HG03280 (cell line): ENCODE data around the gene MED12L.
"Not testable (repeated sequence)": the region's sequence is repeated elsewhere in the genome, so short reads cannot be mapped to it uniquely, and the experiment has no call there.

Experiments
- ATAC-seq: cut with Tn5 transposase; IDR thresholded peaks from one replicate; pipeline ENCODE4 v1.9.1; 2021; ENCODE audit warnings: mild to moderate bottlenecking, moderate library complexity; ENCODE audit not compliant: unreplicated experiment

The MED12L gene

GRCh38 chr3:151362751-151363174, 277.3 kb downstream of the MED12L start:
- ATAC-seq = no peak

DNA sequence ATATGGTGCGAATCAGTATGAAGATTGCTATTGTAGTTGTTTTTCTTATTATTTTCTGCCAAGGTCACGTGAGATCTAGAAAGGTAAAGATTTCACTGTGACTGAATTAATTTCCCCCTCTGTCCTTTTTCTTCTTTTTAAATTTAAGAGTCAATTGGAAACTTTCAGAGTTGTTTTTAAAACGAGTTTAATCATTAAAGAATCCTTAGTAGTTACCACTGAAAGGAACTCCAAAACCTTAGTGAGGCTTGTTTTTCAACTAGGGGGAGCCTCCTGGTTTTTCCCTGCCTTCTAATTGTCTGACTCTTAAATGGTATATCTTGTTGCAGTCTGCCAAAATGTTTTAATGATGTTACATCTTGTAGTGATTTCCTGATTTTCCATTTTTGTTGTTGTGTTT, 281.5 kb downstream of the MED12L start:
- no peak for ATAC-seq

DNA sequence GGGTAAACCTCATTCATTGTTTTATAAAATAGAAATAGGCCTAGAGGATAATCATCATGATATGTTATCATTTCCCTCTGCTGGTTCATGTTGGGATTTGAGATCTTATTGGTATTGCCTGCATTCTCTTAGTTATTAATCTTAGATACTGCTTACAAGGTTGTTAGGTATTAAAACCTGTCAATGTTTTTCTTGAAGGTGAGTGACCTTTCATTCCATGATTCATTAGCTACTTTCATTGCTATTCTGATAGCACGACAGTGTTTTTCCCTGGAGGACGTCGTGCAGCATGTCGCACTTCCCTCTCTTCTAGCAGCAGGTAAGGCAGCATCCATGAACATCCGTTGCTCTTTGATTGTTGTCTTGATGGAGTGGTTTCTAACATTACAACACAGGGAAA, 282.0 kb downstream of the MED12L start:
- ATAC-seq = no peak

DNA sequence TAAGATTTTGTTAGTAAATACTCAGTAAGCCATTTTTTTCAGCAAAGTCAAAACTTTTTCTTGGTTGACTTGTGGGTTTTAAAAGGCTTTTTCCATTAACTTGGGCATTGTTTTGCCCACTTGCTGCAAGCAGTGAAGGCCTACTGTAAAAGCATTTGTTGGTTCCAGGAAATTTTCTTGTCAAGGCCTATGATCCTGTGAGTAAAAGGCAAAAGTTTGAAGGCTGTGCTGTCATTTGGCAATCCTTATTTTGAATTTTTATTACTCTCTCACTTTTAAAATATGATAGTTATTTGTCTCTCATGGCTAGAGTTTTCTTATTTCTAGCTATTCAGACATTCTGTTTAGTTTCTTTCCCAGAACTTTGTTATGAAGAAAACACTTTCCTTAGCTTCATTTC, 286.1 kb downstream of the MED12L start:
- ATAC-seq = no peak

- no peak for ATAC-seq
Measured at GRCh38 chr3:151372063-151372820, 286.8 kb downstream of the MED12L start.

DNA sequence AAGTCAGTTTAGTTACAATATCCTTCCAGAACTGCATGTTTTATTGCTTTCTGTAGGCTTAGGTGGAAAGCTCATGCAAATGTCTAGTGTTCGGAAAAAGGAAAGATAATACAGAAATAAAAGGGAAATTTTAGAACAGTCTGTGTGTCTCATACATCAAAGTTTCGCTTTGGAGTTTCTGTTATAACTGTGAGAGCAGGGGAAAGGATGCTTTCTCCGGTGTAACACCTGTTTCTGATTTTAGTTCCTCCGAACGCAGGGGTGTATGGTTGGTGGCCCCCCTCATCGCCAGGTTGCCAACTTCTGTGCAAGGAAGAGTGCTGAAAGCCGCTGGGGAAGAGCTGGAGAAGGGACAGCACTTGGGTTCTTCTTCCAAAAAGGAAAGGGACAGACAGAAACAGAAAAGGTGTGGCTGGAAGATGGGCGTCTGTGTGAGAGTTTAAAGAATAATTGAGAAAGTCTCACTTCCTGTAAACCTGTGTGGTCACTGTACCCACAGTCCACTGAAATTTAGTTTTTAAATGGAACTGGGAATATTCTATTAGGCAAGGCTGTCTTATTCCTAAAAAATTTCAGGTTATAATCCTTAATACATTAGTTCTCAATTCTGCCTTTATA, 292.4 kb downstream of the MED12L start:
- ATAC-seq = peak; percentile 46

- ATAC-seq = no peak
Measured at GRCh38 chr3:151379083-151379734, 293.7 kb downstream of the MED12L start.

DNA sequence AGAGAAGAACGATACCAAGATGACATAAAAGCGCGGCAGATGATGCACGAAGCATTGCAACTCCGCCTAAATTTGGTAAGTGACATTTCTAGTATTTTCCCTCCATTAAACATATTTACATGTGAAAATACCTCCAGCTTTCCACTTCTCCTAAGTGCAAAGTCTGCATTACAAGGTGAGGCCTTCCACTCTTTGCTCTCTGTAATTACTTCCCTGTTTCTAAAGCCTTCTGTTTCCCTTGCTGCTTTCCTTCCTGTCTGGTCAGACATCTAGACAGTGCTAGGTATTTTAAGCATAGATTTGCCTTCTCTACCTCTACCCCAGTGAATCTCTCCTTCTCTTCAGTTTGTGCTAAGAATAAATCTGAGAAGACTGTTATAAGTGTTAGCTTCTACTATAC, 297.2 kb downstream of the MED12L start:
- ATAC-seq = no peak

- ATAC-seq = no peak
Measured at GRCh38 chr3:151383111-151383510, 297.6 kb downstream of the MED12L start.

DNA sequence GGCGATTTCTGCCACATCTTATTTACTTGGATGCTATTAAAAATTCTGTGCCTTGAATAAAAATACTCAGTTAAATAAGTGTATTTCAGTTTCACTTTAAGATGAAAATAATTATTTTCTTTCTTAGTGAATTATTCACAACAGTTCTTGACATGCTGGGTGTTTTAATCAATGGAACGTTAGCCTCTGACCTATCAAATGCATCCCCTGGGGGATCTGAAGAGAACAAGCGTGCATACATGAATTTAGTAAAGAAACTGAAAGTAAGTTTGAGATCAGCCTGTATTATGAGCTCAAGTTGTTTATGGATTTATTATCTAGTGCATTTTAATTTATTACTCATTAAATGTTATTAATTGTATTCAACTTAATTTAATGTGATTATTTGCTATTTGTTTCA, 298.5 kb downstream of the MED12L start:
- no peak for ATAC-seq

GRCh38 chr3:151384741-151385174, 299.3 kb downstream of the MED12L start, which contains the start of gene P2RY12:
Gene P2RY12 (minus strand): TSS chr3:151384753. CDS start chr3:151338845, 45,908 bp downstream.
- ATAC-seq = no peak

DNA sequence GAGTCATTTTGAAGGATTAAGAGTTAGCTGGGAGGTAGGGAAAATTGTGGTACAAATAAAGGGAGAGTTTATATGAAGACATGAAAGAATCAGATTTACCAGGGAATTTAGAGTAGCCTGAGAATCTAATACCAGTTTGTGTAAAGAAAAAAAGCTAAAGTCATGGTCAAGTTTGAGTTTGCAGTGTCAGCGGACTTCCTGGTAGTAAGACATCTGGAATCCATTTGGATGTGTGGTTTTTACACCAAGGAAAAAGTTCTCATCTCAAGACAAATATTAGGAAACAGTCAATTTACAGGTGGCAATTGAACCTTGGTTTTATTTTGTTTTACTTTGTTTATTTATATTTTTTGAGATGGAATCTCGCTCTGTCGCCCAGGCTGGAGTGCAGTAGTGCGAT, 300.6 kb downstream of the MED12L start:
- no peak for ATAC-seq

DNA sequence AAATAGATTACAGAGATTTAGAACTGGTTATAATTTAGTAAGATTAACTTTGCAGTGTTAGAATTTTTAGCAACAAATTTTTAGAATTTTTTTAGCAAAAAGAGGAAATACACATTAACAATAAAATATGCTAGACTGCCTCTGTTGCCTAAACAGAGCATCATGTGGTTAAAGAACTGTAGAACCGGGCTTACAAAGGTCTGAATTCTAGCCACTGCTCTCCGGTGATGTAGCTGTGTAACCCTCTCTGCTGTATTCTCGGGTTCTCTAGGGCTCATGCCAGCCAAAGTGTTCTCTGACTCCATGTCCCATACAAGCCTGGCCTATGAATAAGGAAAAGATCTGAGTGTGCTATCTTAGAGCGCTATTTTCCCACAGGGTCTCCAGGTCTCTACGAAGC, 302.0 kb downstream of the MED12L start:
- no peak for ATAC-seq

GRCh38 chr3:151387842-151388241, 302.4 kb downstream of the MED12L start:
- no peak for ATAC-seq

- ATAC-seq = no peak
Measured at GRCh38 chr3:151391720-151392119, 306.3 kb downstream of the MED12L start.

DNA sequence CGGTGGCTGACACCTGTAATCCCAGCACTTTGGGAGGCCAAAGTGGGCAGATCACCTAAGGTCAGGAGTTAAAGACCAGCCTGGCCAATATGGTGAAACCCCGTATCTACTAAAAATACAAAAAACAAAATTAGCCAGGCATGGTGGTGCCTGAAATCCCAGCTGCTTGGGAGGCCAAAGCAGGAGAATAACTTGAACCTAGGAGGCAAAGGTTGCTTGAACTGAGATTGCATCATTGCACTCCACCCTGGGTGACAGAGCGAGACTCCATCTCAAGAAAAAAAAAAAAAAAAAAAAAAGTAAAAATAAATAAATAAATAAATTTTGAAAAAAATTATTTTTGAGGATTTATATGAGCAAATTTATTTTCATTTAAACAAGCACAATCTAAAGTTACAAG, 306.7 kb downstream of the MED12L start:
- ATAC-seq = not testable (repeated sequence)

GRCh38 chr3:151393146-151393830, 307.8 kb downstream of the MED12L start:
- ATAC-seq = no peak

GRCh38 chr3:151393941-151394340, 308.5 kb downstream of the MED12L start:
- ATAC-seq = no peak

GRCh38 chr3:151394611-151395010, 309.1 kb downstream of the MED12L start:
- ATAC-seq = no peak

- ATAC-seq = no peak
Measured at GRCh38 chr3:151395806-151396205, 310.3 kb downstream of the MED12L start.

GRCh38 chr3:151398895-151399294, 313.4 kb downstream of the MED12L start:
- ATAC-seq = no peak
